Vagina (tissue), 2 donors: ENCODE data around the gene TFF1. TPM values are rescaled to one million over a fixed set of nuclear protein-coding genes. Genes with fewer than 3 reads are reported as not detected.

Source experiments
- DNase-seq, 2 donors: peaks; one replicate each; pipeline ENCODE4 v3.0.0-alpha.2; 2017; ENCODE audit errors: extremely low spot score in 2 of 2
- H3K27ac ChIP-seq: fragments of 200-600 bp; sonication (generic); one replicate; pipeline ENCODE4 v1.5.1; 2019
- H3K27me3 ChIP-seq: fragments of 200-600 bp; sonication (generic); one replicate; pipeline ENCODE4 v1.5.1; 2019
- H3K36me3 ChIP-seq, 2 donors: fragments of 200-600 bp; sonication (generic); one replicate each; pipeline ENCODE4 v1.5.1; 2017 to 2019
- H3K4me1 ChIP-seq: fragments of 200-600 bp; sonication (generic); one replicate; pipeline ENCODE4 v1.5.1; 2019
- H3K4me3 ChIP-seq, 2 donors: fragments of 200-600 bp; sonication (generic); 1 replicate in 1 of 2; 2 replicates in 1 of 2; pipeline ENCODE4 v1.5.1; 2016 to 2019
- H3K9me3 ChIP-seq: fragments of 200-600 bp; sonication (generic); one replicate; pipeline ENCODE4 v1.5.1; 2019
- CTCF ChIP-seq, 3 experiments: fragments of 450-650 bp in 2 of 3; fragments of 200-600 bp in 1 of 3; sonication (generic) in 1 of 3; IDR thresholded peaks; one replicate each; pipeline ENCODE4 v1.5.1; 2017 to 2019; ENCODE audit warnings: antibody characterized with exemption in 3 of 3, mild to moderate bottlenecking in 2 of 3, moderate library complexity in 2 of 3
- POLR2A ChIP-seq, 2 donors: fragments of 450-650 bp; IDR thresholded peaks; one replicate each; pipeline ENCODE4 v1.6.1; 2017; ENCODE audit warnings: antibody characterized with exemption in 2 of 2, mild to moderate bottlenecking in 2 of 2, moderate library complexity in 2 of 2
- POLR2AphosphoS5 ChIP-seq, 2 donors: sonication (generic); formaldehyde crosslinking; IDR thresholded peaks; one replicate each; pipeline ENCODE4 v1.9.0; 2017; ENCODE audit warnings: antibody characterized with exemption in 2 of 2, mild to moderate bottlenecking in 2 of 2, low read depth in 1 of 2; ENCODE audit not compliant: insufficient read depth in 1 of 2
- intact Hi-C: fragments of 100-400 bp; cut with DNase I; formaldehyde crosslinking; loops from one replicate; pipeline ENCODE4 v1.15.1; 2023
- total RNA-seq: library from RNA; depleted of rRNA; stranded (reverse); fragments of >200 nt; gene quantifications from one replicate; pipeline ENCODE4 v1.2.3, GENCODE V29; 2016

TFF1 gene
- total RNA-seq, 1 donor from 2014 or later = not detected

DNA sequence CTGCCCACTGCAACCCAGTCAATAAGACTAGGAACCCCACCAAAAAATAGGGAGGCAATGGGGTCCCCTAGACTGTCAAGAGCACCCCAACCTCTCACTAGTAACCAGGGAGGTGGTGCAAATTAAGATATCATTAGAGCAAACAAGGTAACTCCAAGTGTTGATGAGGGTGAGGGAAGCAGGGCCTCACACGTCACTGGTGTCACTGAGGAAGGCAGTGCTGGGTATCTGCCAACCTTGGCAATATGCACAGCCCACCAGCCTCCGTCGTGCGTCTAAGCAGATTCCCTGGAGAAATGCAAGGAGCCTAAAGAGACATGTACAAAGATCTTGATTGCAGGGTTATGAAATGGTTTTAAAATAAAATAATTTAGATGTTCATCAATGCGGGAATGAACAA, 41.1 kb upstream of the TFF1 start:
- H3K36me3 ChIP-seq = no peaks in the 10 kb centered on the region
- intact Hi-C loops = no loop called here
- TF ChIP-seq POLR2A (IDR thresholded peaks at IDR 0.05) (no peak), POLR2AphosphoS5 (IDR thresholded peaks at IDR 0.05; ENCODE audit: insufficient read depth in 1 of 2, low read depth in 1 of 2) (no peak), CTCF (IDR thresholded peaks at IDR 0.05) (no peak)
- no peak overlapping the region for H3K27ac ChIP-seq
- no peaks in the 10 kb centered on the region for H3K9me3 ChIP-seq
- H3K27me3 ChIP-seq = no peaks in the 10 kb centered on the region
- DNase-seq = no peak
- no peaks in the 10 kb centered on the region for H3K4me1 ChIP-seq
- H3K4me3 ChIP-seq = no peak overlapping the region

GRCh38 chr21:42406866-42407265, 40.5 kb upstream of the TFF1 start:
- H3K27ac ChIP-seq = no peak overlapping the region
- intact Hi-C loops = no loop called here
- no peak for DNase-seq
- no peaks in the 10 kb centered on the region for H3K36me3 ChIP-seq
- no peak overlapping the region for H3K4me3 ChIP-seq
- H3K4me1 ChIP-seq = no peaks in the 10 kb centered on the region
- H3K9me3 ChIP-seq = no peaks in the 10 kb centered on the region
- no peaks in the 10 kb centered on the region for H3K27me3 ChIP-seq
- TF ChIP-seq POLR2AphosphoS5 (IDR thresholded peaks at IDR 0.05; ENCODE audit: insufficient read depth in 1 of 2, low read depth in 1 of 2) (no peak), POLR2A (IDR thresholded peaks at IDR 0.05) (no peak), CTCF (IDR thresholded peaks at IDR 0.05) (no peak)

GRCh38 chr21:42406201-42406621, 39.9 kb upstream of the TFF1 start:
- no peaks in the 10 kb centered on the region for H3K9me3 ChIP-seq
- H3K27ac ChIP-seq = no peak overlapping the region
- H3K36me3 ChIP-seq = no peaks in the 10 kb centered on the region
- intact Hi-C loops = no loop called here
- no peak for TF ChIP-seq POLR2AphosphoS5 (IDR thresholded peaks at IDR 0.05; ENCODE audit: insufficient read depth in 1 of 2, low read depth in 1 of 2)
- no peak for TF ChIP-seq POLR2A (IDR thresholded peaks at IDR 0.05)
- no peak for TF ChIP-seq CTCF (IDR thresholded peaks at IDR 0.05)
- DNase-seq = no peak
- H3K27me3 ChIP-seq = no peaks in the 10 kb centered on the region
- H3K4me3 ChIP-seq = no peak overlapping the region
- H3K4me1 ChIP-seq = no peaks in the 10 kb centered on the region

DNA sequence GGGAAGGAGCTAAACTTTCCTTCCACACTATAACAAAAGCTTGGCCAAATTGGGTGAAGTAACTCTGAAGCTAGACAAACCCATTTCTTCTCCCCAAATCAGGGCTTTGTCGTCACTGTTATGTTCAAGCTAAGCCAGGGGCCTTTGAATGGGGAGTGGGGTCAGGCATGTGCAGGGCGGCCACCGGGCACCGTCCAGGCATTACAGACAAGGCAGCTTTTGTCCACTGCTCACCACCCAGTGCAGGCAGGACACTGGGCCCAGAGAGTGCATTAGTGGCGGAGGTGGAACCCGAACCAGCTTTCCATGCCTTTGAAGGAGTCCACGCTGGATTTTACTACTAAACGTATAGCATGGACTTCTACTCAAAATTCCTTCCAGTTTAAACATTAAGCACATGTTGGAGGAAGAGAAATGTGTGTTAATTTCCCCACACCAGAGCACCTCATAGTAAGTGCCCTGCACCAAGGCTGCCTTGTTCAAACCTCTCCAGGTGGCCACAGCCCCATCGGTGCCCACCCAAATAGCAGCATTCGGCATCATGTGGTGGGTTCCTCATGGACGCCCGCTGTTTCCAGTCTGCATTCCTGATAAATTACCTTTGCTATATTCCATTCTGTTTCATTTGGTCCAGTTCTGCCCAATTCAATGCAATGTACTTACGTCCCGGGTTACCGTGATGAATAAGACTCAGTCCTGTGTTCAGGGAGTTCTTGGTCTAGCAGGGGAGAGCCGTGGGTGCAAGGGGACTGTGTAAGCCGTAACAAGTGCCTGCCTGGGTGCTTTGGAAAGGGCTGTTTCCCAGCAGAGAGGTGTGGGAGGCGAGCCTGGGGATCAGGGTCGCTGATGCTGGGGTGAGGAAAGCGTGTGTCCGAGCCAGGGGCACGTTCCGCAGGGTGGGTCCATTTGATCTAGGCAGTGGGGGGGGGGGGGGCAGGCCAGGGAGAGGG, 39.0 kb upstream of the TFF1 start:
- no peaks in the 10 kb centered on the region for H3K36me3 ChIP-seq
- no peak for DNase-seq
- TF ChIP-seq CTCF (IDR thresholded peaks at IDR 0.05) = no peak
- no peak for TF ChIP-seq POLR2A (IDR thresholded peaks at IDR 0.05)
- H3K4me3 ChIP-seq = no peak overlapping the region
- H3K9me3 ChIP-seq = no peaks in the 10 kb centered on the region
- no peaks in the 10 kb centered on the region for H3K27me3 ChIP-seq
- H3K27ac ChIP-seq = no peak overlapping the region
- intact Hi-C loops = no loop called here
- no peaks in the 10 kb centered on the region for H3K4me1 ChIP-seq

GRCh38 chr21:42404539-42404938, 38.2 kb upstream of the TFF1 start:
- intact Hi-C loops = no loop called here
- Histone ChIP-seq H3K9me3 (no peaks in the 10 kb centered on the region), H3K4me1 (no peaks in the 10 kb centered on the region), H3K4me3 (peak overlapping the region in 1 of 2 donors; percentile 3), H3K27me3 (no peaks in the 10 kb centered on the region), H3K27ac (no peak overlapping the region), H3K36me3 (no peaks in the 10 kb centered on the region)
- no peak for DNase-seq
- TF ChIP-seq POLR2AphosphoS5 (IDR thresholded peaks at IDR 0.05; ENCODE audit: insufficient read depth in 1 of 2, low read depth in 1 of 2) (no peak), POLR2A (IDR thresholded peaks at IDR 0.05) (no peak), CTCF (IDR thresholded peaks at IDR 0.05) (no peak)
